ENCODE measurements around the gene ADGRD2. TPM values are rescaled to one million over a fixed set of nuclear protein-coding genes. Genes with fewer than 3 reads are reported as not detected.

ADGRD2 gene
- total and polyA plus RNA-seq, 9 of the 15 experiments (the other 6 are each of a cell fraction or from before 2014, with no cell fraction given), result not detected

GRCh38 chr9:124512806-124513204, 62.6 kb downstream of the ADGRD2 start (continued):
- TF ChIP-seq ZMIZ1 (IDR thresholded peaks at IDR 0.05; ENCODE audit: low read depth in 2 of 2, low read length in 2 of 2) (no peak), ZNF134 (CRISPR knock-in tag; conservative IDR thresholded peaks at IDR 0.05) (no peak), EGR1 (conservative IDR thresholded peaks at IDR 0.05) (no peak), CC2D1A (IDR thresholded peaks at IDR 0.05) (no peak), POLR2AphosphoS2 (IDR thresholded peaks at IDR 0.05; ENCODE audit: low read length) (no peak), NCOA4 (IDR thresholded peaks at IDR 0.05; ENCODE audit: partially characterized antibody) (no peak), ZNF655 (CRISPR knock-in tag; IDR thresholded peaks at IDR 0.05) (no peak), ZNF551 (CRISPR knock-in tag; IDR thresholded peaks at IDR 0.05) (no peak), CEBPG (CRISPR knock-in tag; IDR thresholded peaks at IDR 0.05) (no peak), CEBPG (tag; conservative IDR thresholded peaks at IDR 0.05 in 1 of 2, IDR thresholded peaks at IDR 0.05 in 1 of 2) (no peak), TCFL5 (CRISPR knock-in tag; conservative IDR thresholded peaks at IDR 0.05) (no peak), EP400 (IDR thresholded peaks at IDR 0.05) (no peak), CBFA2T3 (IDR thresholded peaks at IDR 0.05) (peak; percentile 80), SAP30 (IDR thresholded peaks at IDR 0.05; ENCODE audit: borderline replicate concordance, insufficient read depth, low read depth, low read length, poor library complexity, severe bottlenecking) (no peak), SRSF9 (IDR thresholded peaks at IDR 0.05; ENCODE audit: borderline replicate concordance, low read depth, low read length) (no peak), DIDO1 (tag; IDR thresholded peaks at IDR 0.05; ENCODE audit: low read depth) (no peak), CBFB (CRISPR knock-in tag; IDR thresholded peaks at IDR 0.05) (no peak), ZBTB26 (CRISPR knock-in tag; IDR thresholded peaks at IDR 0.05) (no peak), POLR2H (tag; IDR thresholded peaks at IDR 0.05; ENCODE audit: low read depth) (no peak), ZNF449 (CRISPR knock-in tag; IDR thresholded peaks at IDR 0.05) (no peak), CBFA2T2 (conservative IDR thresholded peaks at IDR 0.05) (peak; percentile 68)

Measured in K562 (cell line).